Measurements from ENCODE around the gene HNRNPA1.

GRCh38 chr12:54285150-54286041 lies 4.9 kb downstream of the HNRNPA1 start:
- TF ChIP-seq CTCF (conservative IDR thresholded peaks at IDR 0.05; ENCODE audit: low read length): peak; percentile 56
- TF ChIP-seq EZH2phosphoT487 (IDR thresholded peaks at IDR 0.05; ENCODE audit: borderline replicate concordance): no peak
